ENCODE data around the gene TNN. TPM values are rescaled to one million over a fixed set of nuclear protein-coding genes. Genes with fewer than 3 reads are reported as not detected.

The TNN gene
- total RNA-seq, 1 experiment from 2014 or later = 0.07 TPM

DNA sequence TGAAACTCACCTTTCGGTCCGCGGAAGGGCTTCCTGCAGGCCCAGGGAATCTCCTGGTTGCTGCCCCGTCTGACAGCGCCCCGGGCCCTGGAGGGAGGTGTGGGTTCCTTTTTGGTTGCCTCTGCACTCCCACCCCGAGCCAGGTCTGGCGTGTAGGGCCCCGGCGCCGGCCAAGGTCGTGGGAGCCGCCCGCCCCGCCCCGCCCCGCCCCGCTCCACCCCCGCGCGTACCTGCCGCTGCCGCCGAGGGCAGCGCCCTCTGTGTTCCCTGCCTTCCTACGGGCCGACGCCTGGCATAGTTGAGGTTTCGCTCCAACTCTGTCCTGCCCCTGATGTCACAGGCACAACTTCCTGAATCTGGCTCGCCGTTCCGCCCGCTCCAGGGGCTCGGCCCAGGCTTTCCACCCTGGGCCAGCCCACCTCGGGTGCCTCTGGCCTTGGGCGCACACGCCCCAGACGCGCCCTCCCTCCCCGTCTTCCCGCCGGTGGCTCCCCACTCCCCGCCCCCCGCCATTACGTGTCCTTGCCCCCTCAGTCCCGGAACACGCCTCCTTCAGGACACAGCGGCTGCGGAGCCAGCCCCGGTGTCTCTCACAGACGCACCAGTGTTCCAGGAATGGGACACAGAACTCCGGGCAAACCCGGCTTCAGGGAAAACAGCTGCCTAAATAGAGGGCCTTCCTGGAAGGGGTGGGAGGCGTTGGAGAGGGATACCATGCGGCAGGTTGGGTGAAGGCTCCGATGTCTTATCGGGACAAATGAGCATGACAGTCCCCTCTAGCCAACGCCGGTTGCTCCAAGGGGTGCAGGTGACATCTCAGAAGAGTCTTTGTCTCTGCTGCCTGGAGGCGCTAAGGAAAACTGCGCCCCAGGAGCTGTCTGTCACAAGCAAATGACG is 125.2 kb downstream of the TNN start, which contains the start of gene KIAA0040:
Gene KIAA0040 (minus strand): TSS at position 147 of the 897 bp plus-strand sequence. CDS start 31,763 bp downstream, outside the sequence.
- H3K4me1 Mint-ChIP-seq (ENCODE audit: low read depth, unreplicated experiment) = peaks cover 49% of the 10 kb centered on the region
- TSS peak; percentile 90 for BruUV-seq (replicated peaks)
- CTCF ChIA-PET = interaction anchor here (1.4 to 1.7 kb wide), 3 partner anchors 29 to 41 kb away, joined by 7 to 14 read pairs (median 11); no protein-coding TSS in a partner anchor
- DNase-seq = peak; percentile 87
- H3K4me3 Mint-ChIP-seq (ENCODE audit: low read depth, unreplicated experiment) = peak within 1 kb of the TSS; percentile 86
- H3K9me3 Mint-ChIP-seq (ENCODE audit: low read depth, unreplicated experiment) = no peaks in the 10 kb centered on the region
- intact Hi-C loops (cut with micrococcal nuclease; ENCODE audit: unreplicated experiment) = loop anchor here (1.0 to 5.0 kb wide), 2 partner anchors 38 to 74 kb away; no protein-coding TSS in a partner anchor
- TF ChIP-seq, protein P1, sequence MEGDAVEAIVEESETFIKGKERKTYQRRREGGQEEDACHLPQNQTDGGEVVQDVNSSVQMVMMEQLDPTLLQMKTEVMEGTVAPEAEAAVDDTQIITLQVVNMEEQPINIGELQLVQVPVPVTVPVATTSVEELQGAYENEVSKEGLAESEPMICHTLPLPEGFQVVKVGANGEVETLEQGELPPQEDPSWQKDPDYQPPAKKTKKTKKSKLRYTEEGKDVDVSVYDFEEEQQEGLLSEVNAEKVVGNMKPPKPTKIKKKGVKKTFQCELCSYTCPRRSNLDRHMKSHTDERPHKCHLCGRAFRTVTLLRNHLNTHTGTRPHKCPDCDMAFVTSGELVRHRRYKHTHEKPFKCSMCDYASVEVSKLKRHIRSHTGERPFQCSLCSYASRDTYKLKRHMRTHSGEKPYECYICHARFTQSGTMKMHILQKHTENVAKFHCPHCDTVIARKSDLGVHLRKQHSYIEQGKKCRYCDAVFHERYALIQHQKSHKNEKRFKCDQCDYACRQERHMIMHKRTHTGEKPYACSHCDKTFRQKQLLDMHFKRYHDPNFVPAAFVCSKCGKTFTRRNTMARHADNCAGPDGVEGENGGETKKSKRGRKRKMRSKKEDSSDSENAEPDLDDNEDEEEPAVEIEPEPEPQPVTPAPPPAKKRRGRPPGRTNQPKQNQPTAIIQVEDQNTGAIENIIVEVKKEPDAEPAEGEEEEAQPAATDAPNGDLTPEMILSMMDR (IDR thresholded peaks at IDR 0.05; ENCODE audit: unreplicated experiment) = peak; percentile 13
- peak within 1 kb of the TSS; percentile 89 for H3K27ac Mint-ChIP-seq (ENCODE audit: unreplicated experiment)
- H3K27me3 Mint-ChIP-seq (ENCODE audit: unreplicated experiment) = no peaks in the 10 kb centered on the region
- peaks cover 22% of the 10 kb centered on the region for H3K36me3 Mint-ChIP-seq (ENCODE audit: insufficient read depth, unreplicated experiment)

GRCh38 chr1:175193527-175193910 is 125.9 kb downstream of the TNN start:
- Mint-ChIP-seq H3K27me3 (ENCODE audit: unreplicated experiment) (no peaks in the 10 kb centered on the region), H3K4me3 (ENCODE audit: low read depth, unreplicated experiment) (peak overlapping the region; percentile 86)

DNA sequence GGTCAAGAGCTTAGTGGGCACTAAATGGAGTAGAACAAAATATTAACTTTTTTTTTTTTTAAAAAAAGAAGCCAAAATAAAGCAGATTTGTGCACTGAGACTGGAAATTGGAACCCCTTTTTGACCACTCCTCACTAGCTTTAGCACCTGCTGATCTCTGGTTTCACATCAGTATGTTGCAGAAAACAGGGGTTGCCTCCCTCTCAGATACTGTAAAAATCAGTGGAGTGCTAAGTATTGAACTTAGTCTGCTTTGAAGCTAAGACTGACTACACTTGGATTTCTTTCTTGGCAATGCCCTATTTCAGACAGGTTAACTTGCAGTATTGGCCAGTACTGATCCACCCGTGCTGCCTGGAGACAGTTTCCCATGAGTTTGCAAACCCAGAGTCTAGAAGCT is 127.6 kb downstream of the TNN start:
- Mint-ChIP-seq H3K27me3 (ENCODE audit: unreplicated experiment) (no peaks in the 10 kb centered on the region), H3K9me3 (ENCODE audit: low read depth, unreplicated experiment) (no peaks in the 10 kb centered on the region), H3K4me1 (ENCODE audit: low read depth, unreplicated experiment) (peaks cover 60% of the 10 kb centered on the region), H3K27ac (ENCODE audit: unreplicated experiment) (no peak overlapping the region), H3K4me3 (ENCODE audit: low read depth, unreplicated experiment) (no peak overlapping the region), H3K36me3 (ENCODE audit: insufficient read depth, unreplicated experiment) (peaks cover 22% of the 10 kb centered on the region)
- BruUV-seq (replicated peaks) = no TSS peak
- TF ChIP-seq, protein P1 (IDR thresholded peaks at IDR 0.05; ENCODE audit: unreplicated experiment) = no peak
- intact Hi-C loops (cut with micrococcal nuclease; ENCODE audit: unreplicated experiment) = no loop called here
- no peak for DNase-seq
- CTCF ChIA-PET = no interaction called here

More at GRCh38 chr1:175193527-175193910, 125.9 kb downstream of the TNN start:
- no TSS peak for BruUV-seq (replicated peaks)
- peaks cover 55% of the 10 kb centered on the region for H3K4me1 Mint-ChIP-seq (ENCODE audit: low read depth, unreplicated experiment)
- H3K27ac Mint-ChIP-seq (ENCODE audit: unreplicated experiment) = peak overlapping the region; percentile 89
- intact Hi-C loops (cut with micrococcal nuclease; ENCODE audit: unreplicated experiment) = loop anchor here (5.0 kb wide), 1 partner anchor 74 kb away; no protein-coding TSS in a partner anchor
- TF ChIP-seq, protein P1 (IDR thresholded peaks at IDR 0.05; ENCODE audit: unreplicated experiment) = no peak
- no peak for DNase-seq
- no peaks in the 10 kb centered on the region for H3K9me3 Mint-ChIP-seq (ENCODE audit: low read depth, unreplicated experiment)
- peaks cover 22% of the 10 kb centered on the region for H3K36me3 Mint-ChIP-seq (ENCODE audit: insufficient read depth, unreplicated experiment)
- CTCF ChIA-PET = no interaction called here

DNA sequence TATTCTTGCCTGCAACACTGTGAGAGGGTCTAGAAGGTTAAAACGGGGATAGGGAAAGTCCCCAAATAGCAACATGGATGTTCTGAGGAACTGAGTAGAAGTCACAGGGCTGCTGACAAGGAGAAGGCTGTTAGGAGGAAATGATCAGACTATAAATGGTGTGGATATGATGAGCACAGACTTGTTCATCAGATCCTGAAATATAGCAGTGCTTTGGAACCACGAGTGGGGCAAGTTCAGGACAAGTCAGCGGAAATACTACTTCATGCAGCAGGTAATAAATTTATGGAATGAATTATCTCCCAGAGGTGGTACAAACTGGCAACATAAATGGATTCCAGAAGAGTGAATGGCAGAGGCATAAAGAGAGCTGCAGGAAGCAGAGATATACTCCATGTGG is 128.2 kb downstream of the TNN start:
- BruUV-seq (replicated peaks) = no TSS peak
- Mint-ChIP-seq H3K4me3 (ENCODE audit: low read depth, unreplicated experiment) (no peak overlapping the region), H3K36me3 (ENCODE audit: insufficient read depth, unreplicated experiment) (peaks cover 22% of the 10 kb centered on the region), H3K27me3 (ENCODE audit: unreplicated experiment) (no peaks in the 10 kb centered on the region), H3K27ac (ENCODE audit: unreplicated experiment) (peak overlapping the region; percentile 19), H3K4me1 (ENCODE audit: low read depth, unreplicated experiment) (peaks cover 55% of the 10 kb centered on the region), H3K9me3 (ENCODE audit: low read depth, unreplicated experiment) (no peaks in the 10 kb centered on the region)
- TF ChIP-seq, protein P1 (IDR thresholded peaks at IDR 0.05; ENCODE audit: unreplicated experiment) = no peak
- CTCF ChIA-PET = interaction anchor here (1.5 kb wide), 1 partner anchor 26 kb away, joined by 4 read pairs; no protein-coding TSS in a partner anchor
- intact Hi-C loops (cut with micrococcal nuclease; ENCODE audit: unreplicated experiment) = no loop called here
- no peak for DNase-seq
